Vagina (tissue), 2 donors: ENCODE measurements around the gene ZDHHC11.
"Not testable (repeated sequence)": the region's sequence is repeated elsewhere in the genome, so short reads cannot be mapped to it uniquely, and the experiment has no call there.

Experiments
- POLR2A ChIP-seq, 2 donors: fragments of 450-650 bp; IDR thresholded peaks; one replicate each; pipeline ENCODE4 v1.6.1; 2017; ENCODE audit warnings: antibody characterized with exemption in 2 of 2, mild to moderate bottlenecking in 2 of 2, moderate library complexity in 2 of 2
- TF ChIP-seq, protein P1 (sequence below), 3 experiments: fragments of 450-650 bp in 2 of 3; fragments of 200-600 bp in 1 of 3; sonication (generic) in 1 of 3; IDR thresholded peaks; one replicate each; pipeline ENCODE4 v1.5.1; 2017 to 2019; ENCODE audit warnings: antibody characterized with exemption in 3 of 3, mild to moderate bottlenecking in 2 of 3, moderate library complexity in 2 of 3

GRCh38 chr5:771087-771781 is 79.6 kb downstream of the ZDHHC11 start:
- TF ChIP-seq, protein P1, sequence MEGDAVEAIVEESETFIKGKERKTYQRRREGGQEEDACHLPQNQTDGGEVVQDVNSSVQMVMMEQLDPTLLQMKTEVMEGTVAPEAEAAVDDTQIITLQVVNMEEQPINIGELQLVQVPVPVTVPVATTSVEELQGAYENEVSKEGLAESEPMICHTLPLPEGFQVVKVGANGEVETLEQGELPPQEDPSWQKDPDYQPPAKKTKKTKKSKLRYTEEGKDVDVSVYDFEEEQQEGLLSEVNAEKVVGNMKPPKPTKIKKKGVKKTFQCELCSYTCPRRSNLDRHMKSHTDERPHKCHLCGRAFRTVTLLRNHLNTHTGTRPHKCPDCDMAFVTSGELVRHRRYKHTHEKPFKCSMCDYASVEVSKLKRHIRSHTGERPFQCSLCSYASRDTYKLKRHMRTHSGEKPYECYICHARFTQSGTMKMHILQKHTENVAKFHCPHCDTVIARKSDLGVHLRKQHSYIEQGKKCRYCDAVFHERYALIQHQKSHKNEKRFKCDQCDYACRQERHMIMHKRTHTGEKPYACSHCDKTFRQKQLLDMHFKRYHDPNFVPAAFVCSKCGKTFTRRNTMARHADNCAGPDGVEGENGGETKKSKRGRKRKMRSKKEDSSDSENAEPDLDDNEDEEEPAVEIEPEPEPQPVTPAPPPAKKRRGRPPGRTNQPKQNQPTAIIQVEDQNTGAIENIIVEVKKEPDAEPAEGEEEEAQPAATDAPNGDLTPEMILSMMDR (IDR thresholded peaks at IDR 0.05), result not testable (repeated sequence)
- TF ChIP-seq POLR2A (IDR thresholded peaks at IDR 0.05), result not testable (repeated sequence)
